MCF 10A (cell line): Measurements from ENCODE around the gene HOXC5. TPM values are rescaled to one million over a fixed set of nuclear protein-coding genes. Genes with fewer than 3 reads are reported as not detected.

Experiments
- BruUV-seq: library from RNA; stranded (reverse); fragments of 400-500 nt; replicated peaks from 2 replicates; lab custom pipeline; 2021; lab: Mats Ljungman, UMichigan
- CTCF ChIA-PET: fragments of 300-600 bp; sonication (Branson Sonifier 250); formaldehyde crosslinking; extraction: SDS; loops from one replicate; lab custom pipeline; 2021; ENCODE audit warnings: antibody characterized with exemption, inconsistent platforms; lab: Yijun Ruan, JAX
- POLR2A ChIA-PET: fragments of 300-600, 350-650 bp; sonication (Branson Sonifier 250); formaldehyde crosslinking; extraction: SDS; loops from one replicate; lab custom pipeline; 2020; ENCODE audit warnings: antibody characterized with exemption, inconsistent platforms; lab: Yijun Ruan, JAX
- DNase-seq: peaks from one replicate; pipeline ENCODE4 v3.0.0-alpha.2; 2018; ENCODE audit not compliant: unreplicated experiment
- H3K27ac Mint-ChIP-seq: one replicate; pipeline ENCODE4 v1.8.0; 2022; ENCODE audit warnings: mild to moderate bottlenecking, low read depth, mixed read lengths; ENCODE audit not compliant: unreplicated experiment
- H3K27me3 Mint-ChIP-seq: one replicate; pipeline ENCODE4 v1.8.0; 2022; ENCODE audit warnings: mixed read lengths; ENCODE audit not compliant: insufficient read depth, unreplicated experiment
- H3K36me3 Mint-ChIP-seq: one replicate; pipeline ENCODE4 v1.8.0; 2022; ENCODE audit warnings: mild to moderate bottlenecking, moderate library complexity, mixed read lengths; ENCODE audit not compliant: insufficient read depth, unreplicated experiment
- H3K4me1 Mint-ChIP-seq: one replicate; pipeline ENCODE4 v1.8.0; 2022; ENCODE audit warnings: mixed read lengths; ENCODE audit not compliant: insufficient read depth, unreplicated experiment
- H3K4me3 Mint-ChIP-seq: one replicate; pipeline ENCODE4 v1.8.0; 2022; ENCODE audit warnings: mild to moderate bottlenecking, moderate library complexity, mixed read lengths; ENCODE audit not compliant: unreplicated experiment
- H3K9me3 Mint-ChIP-seq: one replicate; pipeline ENCODE4 v1.8.0; 2022; ENCODE audit warnings: mixed read lengths; ENCODE audit not compliant: unreplicated experiment
- CTCF ChIP-seq: fragments of 200-600 bp; IDR thresholded peaks from one replicate; pipeline ENCODE4 v1.8.0; 2022; ENCODE audit warnings: antibody characterized with exemption, mild to moderate bottlenecking; ENCODE audit not compliant: unreplicated experiment
- intact Hi-C: fragments of 100-400 bp; cut with micrococcal nuclease; formaldehyde crosslinking; loops from 2 replicates; pipeline ENCODE4 v1.14.1; 2022
- total RNA-seq: library from RNA; stranded (reverse); gene quantifications from 2 replicates; pipeline ENCODE4 v1.2.3, GENCODE V29; 2022

Gene HOXC5
- total RNA-seq, 1 experiment from 2014 or later, result not detected

GRCh38 chr12:54024127-54024526, 8.7 kb upstream of the HOXC5 start:
- no peak for DNase-seq
- TF ChIP-seq CTCF, result no peak
- H3K27ac Mint-ChIP-seq, result no peak overlapping the region
- intact Hi-C loops, result no loop called here
- no peaks in the 10 kb centered on the region for H3K9me3 Mint-ChIP-seq
- H3K27me3 Mint-ChIP-seq, result no peaks in the 10 kb centered on the region
- ChIA-PET CTCF (interaction anchor here (0.6 to 5.6 kb wide), 9 partner anchors 8 to 355 kb away, joined by 3 to 40 read pairs (median 5); partner anchors contain the start of gene HOXC5), POLR2A (interaction anchor here (0.9 to 1.6 kb wide), 3 partner anchors 9 to 25 kb away, joined by 4 to 8 read pairs (median 6); partner anchors contain the start of genes HOXC5 and HOXC9)
- H3K36me3 Mint-ChIP-seq, result peaks cover 2% of the 10 kb centered on the region
- H3K4me3 Mint-ChIP-seq, result no peak overlapping the region
- BruUV-seq, result no TSS peak
- H3K4me1 Mint-ChIP-seq, result peaks cover 18% of the 10 kb centered on the region

DNA sequence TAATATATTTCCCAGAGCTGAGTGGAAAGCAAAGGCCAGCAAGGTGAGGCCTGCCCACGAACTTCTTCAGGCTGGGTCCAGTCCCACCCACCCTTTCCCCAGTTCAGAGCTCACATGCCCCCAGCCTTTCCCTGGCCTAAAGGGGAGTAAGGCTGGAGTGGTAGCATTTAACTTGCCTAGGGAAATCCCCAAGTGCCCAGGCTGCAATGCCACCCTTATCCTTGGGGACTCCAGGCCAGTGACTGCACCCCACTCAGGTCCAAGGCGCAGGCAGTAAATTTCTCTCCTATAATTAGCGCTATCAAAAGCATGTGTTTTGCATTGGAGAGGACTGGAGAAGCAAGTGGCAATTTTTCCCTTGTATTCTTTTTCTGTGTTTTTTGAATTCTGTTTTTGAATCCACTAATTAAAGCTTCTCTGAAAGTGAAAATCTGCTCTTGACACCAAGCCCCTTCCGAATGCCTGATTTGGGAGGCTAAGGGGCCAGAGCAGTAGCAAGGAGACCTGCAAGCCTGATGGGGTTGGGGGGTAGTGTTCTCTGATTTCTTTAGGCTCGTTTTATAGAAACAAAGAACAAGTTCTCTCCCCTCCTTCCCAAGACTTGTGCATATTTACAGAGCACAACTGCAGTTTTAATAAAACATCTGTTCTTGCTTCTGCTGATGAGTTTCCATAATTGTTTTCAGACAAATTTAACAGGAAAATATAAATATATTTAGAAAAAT, 8.1 kb upstream of the HOXC5 start:
- DNase-seq, result no peak
- intact Hi-C loops, result no loop called here
- Mint-ChIP-seq H3K4me3 (no peak overlapping the region), H3K4me1 (peaks cover 14% of the 10 kb centered on the region), H3K9me3 (no peaks in the 10 kb centered on the region), H3K27me3 (no peaks in the 10 kb centered on the region), H3K27ac (no peak overlapping the region), H3K36me3 (peaks cover 8% of the 10 kb centered on the region)
- no peak for TF ChIP-seq CTCF
- POLR2A ChIA-PET, result interaction anchor here (0.6 to 1.6 kb wide), 3 partner anchors 8 to 209 kb away, joined by 3 to 8 read pairs (median 6); partner anchors contain the start of genes HOXC5 and HOXC9
- BruUV-seq, result no TSS peak
- CTCF ChIA-PET, result interaction anchor here (0.7 to 9.4 kb wide), 6 partner anchors 8 to 278 kb away, joined by 3 to 233 read pairs (median 22); partner anchors contain the start of genes HOXC5 and SMUG1

- H3K4me1 Mint-ChIP-seq, result peaks cover 9% of the 10 kb centered on the region
- no peaks in the 10 kb centered on the region for H3K9me3 Mint-ChIP-seq
- H3K4me3 Mint-ChIP-seq, result no peak overlapping the region
- no peak for DNase-seq
- H3K36me3 Mint-ChIP-seq, result peaks cover 15% of the 10 kb centered on the region
- no peak for TF ChIP-seq CTCF
- H3K27me3 Mint-ChIP-seq, result no peaks in the 10 kb centered on the region
- H3K27ac Mint-ChIP-seq, result no peak overlapping the region
- intact Hi-C loops, result no loop called here
- BruUV-seq, result no TSS peak
- CTCF ChIA-PET, result interaction anchor here (0.6 to 9.4 kb wide), 5 partner anchors 18 to 181 kb away, joined by 3 to 233 read pairs (median 6); partner anchors contain the start of gene SMUG1
- POLR2A ChIA-PET, result interaction anchor here (2.7 to 3.7 kb wide), 2 partner anchors 9 to 26 kb away, joined by 12 to 35 read pairs; partner anchors contain the start of gene HOXC9
Measured at GRCh38 chr12:54025499-54026405, 7.1 kb upstream of the HOXC5 start.
